HEK293 (cell line): ENCODE measurements around the gene NUMB.

Experiments used
- HOXC10 ChIP-seq: sonication (generic); formaldehyde crosslinking; IDR thresholded peaks from 2 replicates; pipeline ENCODE4 v1.8.1; 2023; ENCODE audit warnings: mild to moderate bottlenecking, missing genetic modification reagents
- KLF8 ChIP-seq: fragments of 450-650 bp; formaldehyde crosslinking; IDR thresholded peaks from 2 replicates; pipeline ENCODE4 v1.5.1; 2016; ENCODE audit warnings: missing biosample characterization, missing genetic modification characterization
- YY1 ChIP-seq: fragments of 450-650 bp; formaldehyde crosslinking; IDR thresholded peaks from 2 replicates; pipeline ENCODE4 v1.5.1; 2018; ENCODE audit warnings: missing biosample characterization, missing genetic modification characterization
- ZNF16 ChIP-seq: fragments of 450-650 bp; formaldehyde crosslinking; IDR thresholded peaks from 2 replicates; pipeline ENCODE4 v1.5.1; 2016; ENCODE audit warnings: low read depth, missing biosample characterization, missing genetic modification characterization
- ZNF19 ChIP-seq: fragments of 450-650 bp; formaldehyde crosslinking; IDR thresholded peaks from 2 replicates; pipeline ENCODE4; 2016; ENCODE audit warnings: missing biosample characterization, missing genetic modification characterization, low read depth
- ZNF404 ChIP-seq: fragments of 450-650 bp; formaldehyde crosslinking; IDR thresholded peaks from 2 replicates; pipeline ENCODE4 v1.5.1; 2017; ENCODE audit warnings: missing biosample characterization, missing genetic modification characterization
- ZNF585B ChIP-seq: fragments of 450-650 bp; formaldehyde crosslinking; IDR thresholded peaks from 2 replicates; pipeline ENCODE4 v1.5.1; 2016; ENCODE audit warnings: missing biosample characterization, missing genetic modification characterization
- ZNF830 ChIP-seq: fragments of 450-650 bp; IDR thresholded peaks from 2 replicates; pipeline ENCODE4 v1.5.0; 2018; ENCODE audit warnings: missing biosample characterization, missing genetic modification characterization, low read depth, mild to moderate bottlenecking, moderate library complexity
- TF ChIP-seq, protein P1 (sequence below): fragments of 450-650 bp; formaldehyde crosslinking; IDR thresholded peaks from 2 replicates; pipeline ENCODE4 v1.5.1; 2016; ENCODE audit warnings: missing biosample characterization, missing genetic modification characterization
- TF ChIP-seq, protein P2 (sequence below): fragments of 450-650 bp; IDR thresholded peaks from 2 replicates; pipeline ENCODE4 v1.5.1; 2018; ENCODE audit warnings: missing biosample characterization, missing genetic modification characterization
- TF ChIP-seq, protein P3 (sequence below): fragments of 450-650 bp; formaldehyde crosslinking; conservative IDR thresholded peaks from 2 replicates; pipeline ENCODE4 v1.5.1; 2016; ENCODE audit warnings: low read depth, missing biosample characterization, missing genetic modification characterization

DNA sequence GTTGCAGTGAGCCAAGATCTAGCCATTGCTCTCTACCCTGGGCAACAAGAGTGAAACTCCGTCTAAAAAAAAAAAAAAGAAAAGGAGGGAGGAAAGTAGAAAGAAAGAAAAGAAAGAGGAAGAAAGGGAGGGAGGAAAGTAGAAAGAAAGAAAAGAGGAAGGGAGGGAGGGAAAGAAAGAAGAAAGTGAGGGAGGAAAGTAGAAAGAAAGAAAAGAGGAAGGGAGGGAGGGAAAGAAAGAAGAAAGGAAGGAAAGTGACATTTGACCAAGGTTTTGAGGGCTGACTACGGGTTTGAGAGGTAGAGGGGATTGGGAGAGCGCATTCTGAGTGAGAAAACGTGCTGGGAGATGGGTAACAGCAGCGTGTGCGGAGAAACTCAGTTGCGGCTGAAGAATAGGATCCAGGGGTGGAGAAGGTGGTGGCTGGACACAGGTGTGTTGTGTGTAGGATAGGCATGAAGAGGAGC is 221.6 kb downstream of the NUMB start:
- TF ChIP-seq ZNF585B (tag by site-specific recombination) (no peak), YY1 (tag by site-specific recombination) (no peak), ZNF830 (no peak), ZNF404 (tag by site-specific recombination) (no peak), KLF8 (no peak), ZNF19 (tag by site-specific recombination) (no peak), ZNF16 (no peak), HOXC10 (no peak)
- TF ChIP-seq, protein P1, sequence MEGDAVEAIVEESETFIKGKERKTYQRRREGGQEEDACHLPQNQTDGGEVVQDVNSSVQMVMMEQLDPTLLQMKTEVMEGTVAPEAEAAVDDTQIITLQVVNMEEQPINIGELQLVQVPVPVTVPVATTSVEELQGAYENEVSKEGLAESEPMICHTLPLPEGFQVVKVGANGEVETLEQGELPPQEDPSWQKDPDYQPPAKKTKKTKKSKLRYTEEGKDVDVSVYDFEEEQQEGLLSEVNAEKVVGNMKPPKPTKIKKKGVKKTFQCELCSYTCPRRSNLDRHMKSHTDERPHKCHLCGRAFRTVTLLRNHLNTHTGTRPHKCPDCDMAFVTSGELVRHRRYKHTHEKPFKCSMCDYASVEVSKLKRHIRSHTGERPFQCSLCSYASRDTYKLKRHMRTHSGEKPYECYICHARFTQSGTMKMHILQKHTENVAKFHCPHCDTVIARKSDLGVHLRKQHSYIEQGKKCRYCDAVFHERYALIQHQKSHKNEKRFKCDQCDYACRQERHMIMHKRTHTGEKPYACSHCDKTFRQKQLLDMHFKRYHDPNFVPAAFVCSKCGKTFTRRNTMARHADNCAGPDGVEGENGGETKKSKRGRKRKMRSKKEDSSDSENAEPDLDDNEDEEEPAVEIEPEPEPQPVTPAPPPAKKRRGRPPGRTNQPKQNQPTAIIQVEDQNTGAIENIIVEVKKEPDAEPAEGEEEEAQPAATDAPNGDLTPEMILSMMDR = no peak
- TF ChIP-seq, protein P2, sequence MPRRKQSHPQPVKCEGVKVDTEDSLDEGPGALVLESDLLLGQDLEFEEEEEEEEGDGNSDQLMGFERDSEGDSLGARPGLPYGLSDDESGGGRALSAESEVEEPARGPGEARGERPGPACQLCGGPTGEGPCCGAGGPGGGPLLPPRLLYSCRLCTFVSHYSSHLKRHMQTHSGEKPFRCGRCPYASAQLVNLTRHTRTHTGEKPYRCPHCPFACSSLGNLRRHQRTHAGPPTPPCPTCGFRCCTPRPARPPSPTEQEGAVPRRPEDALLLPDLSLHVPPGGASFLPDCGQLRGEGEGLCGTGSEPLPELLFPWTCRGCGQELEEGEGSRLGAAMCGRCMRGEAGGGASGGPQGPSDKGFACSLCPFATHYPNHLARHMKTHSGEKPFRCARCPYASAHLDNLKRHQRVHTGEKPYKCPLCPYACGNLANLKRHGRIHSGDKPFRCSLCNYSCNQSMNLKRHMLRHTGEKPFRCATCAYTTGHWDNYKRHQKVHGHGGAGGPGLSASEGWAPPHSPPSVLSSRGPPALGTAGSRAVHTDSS = no peak
- TF ChIP-seq, protein P3, sequence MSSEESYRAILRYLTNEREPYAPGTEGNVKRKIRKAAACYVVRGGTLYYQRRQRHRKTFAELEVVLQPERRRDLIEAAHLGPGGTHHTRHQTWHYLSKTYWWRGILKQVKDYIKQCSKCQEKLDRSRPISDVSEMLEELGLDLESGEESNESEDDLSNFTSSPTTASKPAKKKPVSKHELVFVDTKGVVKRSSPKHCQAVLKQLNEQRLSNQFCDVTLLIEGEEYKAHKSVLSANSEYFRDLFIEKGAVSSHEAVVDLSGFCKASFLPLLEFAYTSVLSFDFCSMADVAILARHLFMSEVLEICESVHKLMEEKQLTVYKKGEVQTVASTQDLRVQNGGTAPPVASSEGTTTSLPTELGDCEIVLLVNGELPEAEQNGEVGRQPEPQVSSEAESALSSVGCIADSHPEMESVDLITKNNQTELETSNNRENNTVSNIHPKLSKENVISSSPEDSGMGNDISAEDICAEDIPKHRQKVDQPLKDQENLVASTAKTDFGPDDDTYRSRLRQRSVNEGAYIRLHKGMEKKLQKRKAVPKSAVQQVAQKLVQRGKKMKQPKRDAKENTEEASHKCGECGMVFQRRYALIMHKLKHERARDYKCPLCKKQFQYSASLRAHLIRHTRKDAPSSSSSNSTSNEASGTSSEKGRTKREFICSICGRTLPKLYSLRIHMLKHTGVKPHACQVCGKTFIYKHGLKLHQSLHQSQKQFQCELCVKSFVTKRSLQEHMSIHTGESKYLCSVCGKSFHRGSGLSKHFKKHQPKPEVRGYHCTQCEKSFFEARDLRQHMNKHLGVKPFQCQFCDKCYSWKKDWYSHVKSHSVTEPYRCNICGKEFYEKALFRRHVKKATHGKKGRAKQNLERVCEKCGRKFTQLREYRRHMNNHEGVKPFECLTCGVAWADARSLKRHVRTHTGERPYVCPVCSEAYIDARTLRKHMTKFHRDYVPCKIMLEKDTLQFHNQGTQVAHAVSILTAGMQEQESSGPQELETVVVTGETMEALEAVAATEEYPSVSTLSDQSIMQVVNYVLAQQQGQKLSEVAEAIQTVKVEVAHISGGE (tag by site-specific recombination) = no peak
